ENCODE results near the gene DOC2B.
"Not testable (repeated sequence)": the region's sequence is repeated elsewhere in the genome, so short reads cannot be mapped to it uniquely, and the experiment has no call there.

DOC2B gene

DNA sequence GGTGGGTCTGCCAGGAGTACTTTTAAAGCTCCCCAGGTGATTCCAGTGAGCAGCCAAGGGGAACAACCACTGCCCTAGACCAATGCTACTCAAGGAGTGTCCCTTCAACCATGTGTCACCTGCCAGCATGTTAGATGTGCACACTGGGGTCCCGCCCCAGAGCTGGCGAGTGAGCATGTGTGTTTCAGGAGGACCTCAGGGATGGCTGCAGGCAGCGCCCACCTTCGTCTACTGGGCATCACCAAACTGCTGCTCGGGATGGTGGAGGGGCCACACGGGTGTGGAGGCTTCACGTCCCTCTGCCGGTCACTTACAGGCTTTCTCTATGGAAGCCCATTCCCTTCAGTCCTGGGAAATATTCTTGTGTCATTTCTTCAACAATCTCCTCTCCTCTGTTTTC, 29.0 kb upstream of the DOC2B start:
- no peak for DNase-seq

DNA sequence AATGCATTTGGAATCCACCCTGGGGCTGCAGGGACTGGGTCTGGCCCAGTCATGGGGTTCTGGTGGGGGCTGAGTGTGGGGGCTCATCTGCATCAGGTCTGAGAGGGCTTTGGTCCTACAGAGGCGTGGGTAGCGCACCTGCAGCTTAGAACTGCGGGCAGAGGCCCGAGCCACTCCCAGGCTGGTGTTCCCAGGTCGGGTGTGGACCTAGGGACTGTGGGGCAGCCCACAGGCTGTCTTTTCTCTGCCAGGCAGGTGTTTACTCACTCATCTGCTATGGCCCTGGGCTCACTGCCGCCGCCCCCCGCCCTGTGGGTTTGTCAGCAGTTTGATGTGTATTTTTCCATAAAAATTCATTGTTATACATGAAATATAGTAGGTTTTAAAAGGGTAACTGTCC, 27.0 kb upstream of the DOC2B start:
- DNase-seq: no peak

DNA sequence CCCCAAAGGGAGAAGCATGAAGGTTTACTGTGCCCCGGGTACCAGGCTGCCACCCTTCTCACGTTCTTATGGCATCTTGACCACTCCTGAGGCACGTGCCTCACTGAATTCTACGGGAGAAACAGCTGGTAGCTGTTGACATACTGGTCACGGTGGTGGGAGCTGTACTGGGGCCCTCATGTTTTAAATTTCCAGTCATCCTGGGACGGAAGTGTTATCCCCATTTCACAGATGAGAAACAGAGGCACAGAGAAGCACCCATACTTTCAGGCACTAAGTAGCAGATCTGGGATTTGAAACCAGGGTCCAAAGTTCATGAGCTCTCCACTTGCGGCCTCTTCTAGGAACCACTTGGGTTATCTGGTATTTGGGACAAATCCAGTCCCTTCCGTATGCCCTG, 26.3 kb upstream of the DOC2B start:
- DNase-seq: no peak

DNA sequence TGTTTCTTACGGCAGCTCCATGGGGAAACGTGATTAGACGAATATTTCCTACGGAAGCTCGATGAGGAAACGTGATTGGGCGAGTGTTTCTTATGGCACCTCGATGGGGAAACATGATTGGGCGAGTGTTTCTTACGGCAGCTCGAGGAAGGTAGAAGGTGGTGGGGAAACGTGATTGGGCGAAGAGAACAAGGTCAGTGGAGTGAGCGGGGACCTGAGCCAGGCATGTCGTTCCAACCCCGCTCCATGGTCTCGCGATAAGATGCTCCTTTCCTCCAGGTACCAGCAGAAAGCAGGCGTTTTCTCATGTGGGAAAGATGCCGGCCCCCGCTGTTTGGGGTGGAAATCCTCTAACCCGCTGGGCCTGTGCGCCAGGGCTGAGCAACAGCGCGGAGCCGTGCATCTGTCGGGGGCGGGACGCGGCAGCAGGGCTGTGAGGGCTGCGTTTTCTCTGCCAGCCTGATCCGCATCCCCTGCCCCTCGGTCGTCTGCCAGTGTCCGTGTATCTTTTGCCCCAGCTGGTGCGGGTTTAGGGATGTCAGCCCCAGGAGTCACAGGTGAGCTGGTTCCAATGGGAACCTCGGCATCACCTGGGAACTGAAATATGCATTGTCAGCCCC, 25.6 kb upstream of the DOC2B start:
- DNase-seq: no peak

DNA sequence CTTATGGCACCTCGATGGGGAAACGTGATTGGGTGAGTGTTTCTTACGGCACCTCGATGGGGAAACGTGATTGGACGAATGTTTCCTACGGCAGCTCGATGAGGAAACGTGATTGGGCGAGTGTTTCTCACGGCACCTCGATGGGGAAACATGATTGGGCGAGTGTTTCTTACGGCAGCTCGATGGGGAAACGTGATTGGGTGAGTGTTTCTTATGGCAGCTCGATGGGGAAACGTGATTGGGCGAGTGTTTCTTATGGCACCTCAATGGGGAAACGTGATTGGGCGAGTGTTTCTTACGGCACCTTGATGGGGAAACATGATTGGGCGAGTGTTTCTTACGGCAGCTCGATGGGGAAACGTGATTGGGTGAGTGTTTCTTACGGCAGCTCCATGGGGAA, 25.0 kb upstream of the DOC2B start:
- not testable (repeated sequence) for DNase-seq

DNA sequence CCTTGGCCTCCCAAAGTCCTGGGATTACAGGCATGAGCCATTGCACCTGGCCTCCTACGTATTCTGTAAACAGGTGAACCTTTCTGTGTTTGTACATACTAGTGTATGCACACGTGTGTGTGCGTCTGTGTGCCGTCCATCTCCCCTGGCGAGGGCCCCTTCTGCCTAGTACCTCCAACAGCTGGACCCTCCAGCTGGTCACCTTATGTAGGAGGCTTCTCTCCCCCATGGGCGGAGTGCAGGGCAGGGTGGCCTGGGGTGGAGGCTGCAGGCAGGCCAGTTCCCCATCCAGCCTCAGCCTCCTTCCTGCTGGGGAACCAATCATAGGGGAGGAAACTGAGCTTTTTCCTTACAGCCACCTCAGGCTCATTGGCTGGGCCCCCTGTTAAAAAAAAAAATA, 24.4 kb upstream of the DOC2B start:
- no peak for DNase-seq

DNA sequence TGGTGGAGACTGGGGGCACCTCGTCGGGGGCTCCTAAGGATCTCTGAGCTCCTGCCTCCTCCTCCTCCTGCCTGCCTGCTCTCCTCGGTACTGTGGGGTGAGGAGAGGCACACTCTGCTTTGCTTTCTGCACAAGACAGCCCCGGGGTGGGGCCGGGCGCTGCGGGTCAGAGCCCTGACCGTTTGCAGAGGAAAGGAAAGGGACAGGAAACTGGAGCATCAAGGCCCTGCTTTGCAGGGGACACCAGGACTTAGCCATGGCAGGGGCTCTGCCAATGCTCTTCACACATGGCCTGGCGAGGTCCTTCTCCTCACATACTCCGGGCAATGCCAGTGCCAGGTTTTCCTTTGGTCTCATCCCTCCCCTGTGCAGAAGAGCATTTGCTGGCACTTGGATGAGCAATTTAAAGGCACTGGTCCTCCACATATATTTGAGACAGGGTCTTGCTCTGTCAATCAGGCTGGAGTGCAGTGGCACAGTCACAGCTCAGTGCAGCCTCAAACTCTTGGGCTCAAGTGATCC, 23.8 kb upstream of the DOC2B start:
- DNase-seq: no peak

DNA sequence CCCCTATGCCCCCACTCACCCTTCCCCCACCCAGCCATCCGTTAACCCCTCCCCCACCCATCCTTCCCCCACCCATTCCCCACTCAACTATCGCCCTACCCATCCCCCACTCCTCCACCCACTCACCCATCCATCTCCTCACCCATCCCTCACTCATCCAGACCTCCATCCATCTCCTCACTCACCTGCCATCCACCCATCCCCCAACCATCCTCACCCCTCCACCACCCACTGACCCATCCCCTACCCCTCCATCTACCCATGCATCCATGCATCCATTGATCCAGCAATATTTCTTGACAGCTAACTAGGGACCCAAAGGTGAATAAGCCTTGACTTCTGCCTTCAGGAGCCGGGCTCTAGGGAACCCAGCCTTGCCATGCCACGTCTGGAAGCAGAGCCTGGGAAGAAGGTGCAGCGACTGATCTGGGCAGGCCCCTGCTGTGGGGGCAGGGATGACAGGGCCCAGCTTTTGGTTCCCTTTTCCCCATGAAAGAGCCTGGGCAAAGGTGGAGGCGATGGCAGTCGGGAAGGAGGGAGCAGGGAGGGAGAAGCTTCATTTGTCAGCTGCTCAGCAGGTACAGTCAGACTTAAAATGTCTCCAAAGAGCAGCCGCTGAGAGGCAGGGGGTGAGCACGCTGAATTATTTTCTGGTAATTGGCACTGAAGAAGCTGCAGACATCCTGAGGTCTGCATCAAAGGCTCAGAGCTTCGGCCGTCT, 23.1 kb upstream of the DOC2B start:
- DNase-seq: no peak

DNA sequence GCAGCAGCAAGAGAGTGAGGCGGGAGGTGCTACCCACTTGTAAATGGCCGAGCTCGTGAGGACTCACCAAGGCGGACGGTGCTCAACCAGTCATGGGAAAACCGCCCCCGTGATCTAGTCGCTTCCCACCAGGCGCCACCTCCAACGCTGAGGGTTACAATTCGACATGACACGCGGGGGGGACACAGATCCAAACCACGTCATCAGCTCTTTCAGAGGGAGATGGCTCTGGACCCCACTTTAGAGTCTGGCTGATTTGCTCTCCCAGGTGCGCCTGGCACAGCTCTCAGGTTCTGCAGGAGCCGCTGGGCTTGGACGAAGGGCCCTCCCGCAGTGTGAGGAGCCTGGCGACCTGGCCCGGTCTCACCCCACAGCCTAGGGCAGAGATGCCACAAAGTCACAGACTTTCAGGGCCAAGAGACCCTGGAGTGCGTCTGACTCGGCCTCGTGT, 21.1 kb upstream of the DOC2B start:
- DNase-seq: no peak

DNA sequence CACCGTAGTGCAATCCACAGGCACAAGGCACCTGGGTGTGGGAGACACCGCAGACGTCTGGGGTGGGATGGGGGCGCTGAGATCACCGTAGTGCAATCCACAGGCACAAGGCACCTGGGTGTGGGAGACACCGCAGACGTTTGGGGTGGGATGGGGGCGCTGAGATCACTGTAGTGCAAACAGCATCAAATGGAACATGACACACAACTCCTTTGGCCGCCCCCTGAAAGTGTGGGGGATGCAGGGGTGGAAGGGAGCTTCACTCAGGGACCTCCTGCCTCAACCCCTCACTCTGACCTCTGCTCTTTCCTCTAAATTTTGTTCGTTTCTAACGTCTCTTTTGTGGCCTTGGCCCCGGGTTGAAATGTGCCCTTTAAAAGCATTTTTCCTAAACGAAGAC, 20.3 kb upstream of the DOC2B start:
- DNase-seq: not testable (repeated sequence)

DNA sequence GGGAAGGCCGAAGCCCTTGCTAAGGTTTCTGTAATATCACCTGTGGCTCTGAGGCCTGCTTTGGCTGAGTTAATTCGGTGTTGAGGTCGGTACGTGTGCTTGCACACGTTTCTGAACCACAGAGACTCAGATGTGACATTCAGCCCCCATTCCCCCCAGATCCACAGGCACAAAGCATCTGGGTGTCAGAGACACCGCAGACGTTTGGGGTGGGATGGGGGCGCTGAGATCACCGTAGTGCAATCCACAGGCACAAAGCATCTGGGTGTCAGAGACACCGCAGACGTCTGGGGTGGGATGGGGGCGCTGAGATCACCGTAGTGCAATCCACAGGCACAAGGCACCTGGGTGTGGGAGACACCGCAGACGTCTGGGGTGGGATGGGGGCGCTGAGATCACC, 19.8 kb upstream of the DOC2B start:
- DNase-seq: not testable (repeated sequence)

DNA sequence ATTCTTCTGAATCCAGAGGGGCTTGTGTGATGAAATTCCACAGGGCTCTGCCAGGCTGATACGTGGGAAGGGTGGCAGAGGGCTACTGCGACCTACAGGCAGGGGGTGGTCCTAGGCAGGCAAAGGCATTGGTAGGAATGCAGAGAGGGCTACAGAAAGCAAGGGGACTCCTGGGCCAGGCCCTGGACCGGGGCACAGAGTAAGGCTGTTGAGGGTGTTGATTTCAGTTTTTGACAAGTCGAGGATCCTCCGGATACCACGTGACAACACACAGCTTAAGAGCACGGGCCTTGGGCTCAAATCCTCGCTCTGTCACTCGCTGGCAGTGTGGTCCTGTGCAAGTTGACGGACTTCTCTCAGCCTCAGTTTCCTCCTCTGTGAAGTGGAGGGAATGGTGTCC, 19.1 kb upstream of the DOC2B start:
- no peak for DNase-seq

DNA sequence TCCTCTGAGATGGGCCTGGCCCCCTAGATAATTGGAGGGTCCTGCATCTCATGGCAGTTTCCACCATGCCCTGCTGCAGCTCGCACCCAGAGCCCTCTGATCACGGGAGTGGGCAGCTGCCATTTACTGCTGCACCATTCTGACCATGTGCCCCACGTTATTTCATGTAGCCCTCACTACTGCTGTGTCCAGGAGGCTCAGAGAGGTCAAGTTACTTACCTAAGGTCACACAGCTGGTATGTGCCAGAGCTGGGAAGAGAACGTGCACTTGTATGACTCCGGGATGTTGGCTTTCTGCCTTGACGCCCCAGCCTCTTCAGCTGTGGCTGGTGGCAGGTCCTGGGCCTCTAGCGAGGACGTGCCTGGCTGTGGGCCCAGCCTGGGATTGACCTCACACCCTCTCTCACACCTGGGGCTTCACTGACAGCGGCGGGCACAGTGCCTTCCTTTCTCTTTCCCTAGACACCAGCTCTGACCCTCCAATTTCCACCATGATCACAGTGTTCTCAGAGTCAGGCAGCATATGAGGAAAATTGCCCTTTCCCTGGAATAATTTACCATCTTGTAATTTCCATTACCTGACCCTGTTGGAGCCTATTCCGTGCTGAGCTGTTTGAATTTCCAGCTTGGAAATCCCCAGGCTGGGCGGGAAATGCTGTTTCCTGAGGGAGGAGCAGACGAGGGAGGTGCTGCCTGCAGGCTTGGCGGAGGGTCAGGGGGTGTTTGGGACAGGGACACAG, 18.5 kb upstream of the DOC2B start:
- DNase-seq: no peak

DNA sequence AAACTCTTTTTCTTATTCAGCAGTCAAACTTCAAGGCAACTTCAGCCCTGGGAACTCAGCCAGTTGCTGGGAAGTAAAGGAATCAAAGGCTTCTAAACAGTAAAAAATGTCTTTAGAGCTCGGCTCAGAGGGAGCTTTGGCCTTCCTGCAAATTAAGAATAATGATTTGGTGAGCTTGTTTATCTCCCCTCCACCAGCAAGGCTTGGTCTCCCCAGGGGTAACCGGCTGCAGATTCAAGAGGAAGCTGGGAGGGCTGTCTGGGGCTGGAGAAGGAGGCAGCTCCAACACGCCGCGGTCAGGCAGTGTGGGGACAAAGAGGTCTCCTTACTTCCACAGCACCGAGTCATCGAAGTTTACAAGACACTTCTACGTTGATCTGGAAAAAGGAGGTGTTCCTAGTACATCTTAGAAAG, 17.7 kb upstream of the DOC2B start:
- DNase-seq: no peak

DNA sequence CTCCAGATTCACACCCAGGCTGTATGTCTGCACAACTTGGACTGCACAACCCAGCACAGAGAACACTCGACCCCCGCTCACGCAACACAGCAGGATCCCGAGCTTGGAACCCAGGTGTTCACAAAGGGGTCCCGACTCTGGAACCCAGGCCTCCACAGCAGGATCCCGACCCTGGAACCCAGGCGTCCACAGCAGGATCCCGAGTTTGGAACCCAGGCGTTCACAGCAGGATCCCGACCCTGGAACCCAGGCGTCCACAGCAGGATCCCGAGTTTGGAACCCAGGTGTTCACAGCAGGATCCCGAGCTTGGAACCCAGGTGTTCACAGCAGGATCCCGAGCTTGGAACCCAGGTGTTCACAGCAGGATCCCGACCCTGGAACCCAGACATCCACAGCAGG, 16.8 kb upstream of the DOC2B start:
- not testable (repeated sequence) for DNase-seq

DNA sequence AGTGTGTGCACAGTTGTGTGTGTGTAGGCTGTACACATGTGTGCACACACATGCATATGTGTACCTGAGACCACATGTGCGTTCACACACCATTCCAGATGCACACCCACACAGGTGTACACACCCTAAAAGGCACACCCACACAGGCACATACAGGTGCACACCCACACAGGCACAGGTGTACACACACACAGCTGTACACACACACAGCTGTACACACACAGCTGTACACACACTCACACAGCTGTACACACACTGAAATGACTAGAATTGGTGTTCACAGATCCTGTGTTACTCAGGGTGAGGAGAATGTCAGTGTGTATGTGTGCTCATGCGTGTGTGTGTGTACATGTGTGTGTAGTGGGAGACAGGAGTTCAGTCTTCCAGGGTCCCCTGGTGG, 15.9 kb upstream of the DOC2B start:
- no peak for DNase-seq

DNA sequence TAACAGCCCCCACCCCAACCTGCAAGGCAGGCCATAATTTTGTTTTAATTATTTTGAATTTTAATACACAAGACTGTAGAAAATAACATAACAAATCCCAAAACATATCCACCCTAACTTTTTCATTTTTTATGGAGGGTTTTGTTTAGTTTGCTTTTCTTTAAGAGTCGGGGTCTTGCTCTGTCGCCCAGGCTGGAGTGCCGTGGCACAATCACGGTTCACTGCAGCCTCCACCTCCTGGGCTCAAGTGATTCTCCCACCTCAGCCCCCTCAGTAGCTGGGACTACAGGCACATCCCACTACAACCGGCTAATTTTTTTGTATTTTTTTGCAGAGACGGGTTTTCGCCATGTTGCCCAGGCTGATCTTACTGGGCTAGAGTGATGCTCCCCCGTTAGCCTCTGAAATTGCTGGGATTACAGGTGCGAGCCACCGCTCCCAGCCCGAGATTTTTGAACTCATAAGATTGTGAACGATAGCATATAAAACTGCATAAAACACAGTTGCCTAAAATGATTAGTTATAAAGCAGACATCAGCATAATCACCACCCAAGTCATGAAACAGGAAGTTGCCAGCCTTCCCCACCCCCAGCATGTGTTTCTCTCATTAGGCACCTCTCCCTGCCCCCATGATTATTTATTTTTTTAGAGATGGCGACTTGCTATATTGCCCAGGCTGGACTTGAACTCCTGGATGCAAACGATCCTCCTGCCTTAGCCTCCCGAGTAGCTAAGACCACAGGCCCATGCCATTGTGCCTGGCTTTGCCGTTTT, 13.6 kb upstream of the DOC2B start:
- DNase-seq: no peak

DNA sequence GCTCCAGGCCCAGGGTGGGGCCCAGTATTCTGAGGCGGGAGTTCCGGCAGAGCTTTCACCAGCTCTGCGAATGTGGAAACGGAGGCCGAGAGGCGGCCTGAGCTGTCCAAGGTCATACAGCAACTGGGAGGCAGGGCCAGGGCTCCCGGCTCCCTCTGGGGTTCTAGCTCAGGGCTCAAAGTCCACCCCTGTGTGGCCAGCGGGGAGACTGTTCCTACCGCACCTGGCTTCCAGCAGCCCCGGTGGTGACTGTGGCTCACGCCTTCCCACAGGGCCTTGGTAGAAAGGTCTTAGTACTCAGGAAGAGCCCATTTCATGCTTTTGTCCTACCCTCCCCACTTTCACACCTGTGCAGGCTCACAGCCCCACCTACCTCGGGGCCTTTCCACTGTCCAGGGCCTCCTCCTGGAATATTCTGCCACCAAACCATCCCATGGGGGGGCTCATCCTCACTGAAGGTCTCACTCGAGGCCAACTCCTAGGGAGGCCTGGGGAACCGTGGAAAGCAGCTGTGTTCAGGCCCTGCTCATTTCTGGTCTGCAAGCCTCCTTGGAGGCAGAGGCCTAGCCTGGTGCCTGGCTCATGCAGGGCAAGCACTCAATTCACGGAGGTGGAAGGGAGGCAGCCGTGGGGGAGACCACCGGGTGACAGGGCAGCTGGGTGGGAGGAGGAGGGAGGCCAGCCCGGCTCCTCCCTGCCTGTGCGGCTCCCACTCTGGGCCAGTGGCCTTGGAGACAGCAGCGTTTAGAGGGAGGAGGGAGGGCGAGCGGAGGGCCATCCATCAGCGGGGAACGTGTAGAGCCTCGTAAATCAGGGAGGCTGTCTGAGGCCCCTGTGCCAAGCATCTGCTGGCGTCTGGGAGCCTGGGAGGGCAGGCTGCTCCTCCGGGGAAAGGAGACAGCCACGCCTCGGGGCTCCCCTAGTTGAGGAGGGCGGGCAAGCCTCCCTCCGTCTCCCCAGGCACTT, 12.7 kb upstream of the DOC2B start:
- DNase-seq: no peak

DNA sequence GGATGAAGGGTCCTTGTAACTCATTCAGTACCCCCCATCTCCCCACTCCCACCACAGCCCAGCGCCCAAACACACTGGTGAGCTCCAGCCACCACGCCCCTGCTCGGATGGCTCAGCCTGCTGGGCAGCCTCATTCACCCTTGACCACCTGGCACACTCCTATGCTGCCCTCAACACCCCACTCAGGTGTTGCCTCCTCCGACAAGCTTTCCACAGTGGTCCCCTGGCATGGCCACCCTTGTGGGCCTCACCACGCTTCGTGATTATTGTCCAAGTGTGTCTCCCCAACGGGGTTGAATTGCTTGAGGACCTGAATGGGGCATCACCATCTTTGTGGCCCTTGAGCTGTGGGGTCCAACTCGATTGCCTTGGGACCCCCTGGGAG, 12.0 kb upstream of the DOC2B start:
- no peak for DNase-seq

DNA sequence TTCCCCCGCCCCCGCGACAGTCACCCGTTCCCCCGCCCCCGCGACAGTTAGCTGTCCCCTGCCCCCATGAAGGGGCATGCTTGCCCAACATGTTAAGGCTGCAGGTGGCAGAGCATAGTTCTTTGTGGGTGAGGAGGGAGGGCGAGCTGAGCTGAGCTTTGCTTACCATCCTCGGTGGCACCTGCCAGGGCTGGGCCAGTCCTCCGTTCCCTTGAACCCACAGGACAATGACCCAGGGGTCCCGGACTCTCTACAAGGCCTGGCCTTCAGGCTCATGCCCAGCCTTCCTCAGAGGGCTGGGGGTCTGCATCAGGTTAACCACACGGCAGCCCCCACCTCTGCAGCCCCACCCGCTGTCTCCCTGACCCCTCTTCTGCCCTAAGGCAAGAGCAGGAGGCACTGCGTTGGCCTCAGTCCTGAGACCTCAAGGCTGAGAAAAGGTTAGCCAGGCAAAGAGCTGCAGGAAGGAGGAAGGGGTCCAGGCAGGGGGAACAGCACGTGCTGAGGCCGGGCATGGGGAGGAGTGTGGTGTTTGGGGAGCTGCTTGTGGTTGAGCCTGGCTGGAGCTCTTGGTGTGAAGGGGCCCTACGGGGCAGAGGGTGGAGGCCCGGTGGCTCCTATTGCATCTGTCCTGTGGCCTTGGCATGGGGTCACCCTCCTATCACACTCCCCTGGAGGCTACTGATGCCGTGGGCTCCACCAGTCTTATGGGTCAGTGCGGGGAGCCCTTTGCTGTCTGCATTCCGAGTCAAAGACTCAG, 11.4 kb upstream of the DOC2B start:
- no peak for DNase-seq

DNA sequence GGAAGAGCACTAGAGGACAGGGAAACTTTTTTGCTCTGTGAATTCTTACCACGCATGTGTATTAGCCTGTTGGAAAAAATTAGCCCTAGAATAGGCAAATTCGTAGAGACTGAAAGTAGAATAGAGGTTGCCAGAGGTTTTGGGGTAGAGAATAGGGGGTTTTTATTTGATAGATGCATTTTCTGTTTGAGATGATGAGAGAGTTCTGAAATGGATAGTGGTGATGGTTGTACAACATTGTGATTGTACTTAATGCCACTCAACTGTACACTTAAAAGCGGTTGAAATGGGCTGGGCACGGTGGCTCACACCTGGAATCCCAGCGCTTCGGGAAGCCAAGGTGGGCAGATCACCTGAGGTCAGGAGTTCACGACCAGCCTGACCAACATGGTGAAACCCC, 8.0 kb upstream of the DOC2B start:
- no peak for DNase-seq

All from activated gamma-delta T cell (primary cell).